ENCODE results near the gene PLA2R1. TPM values are rescaled to one million over a fixed set of nuclear protein-coding genes. Genes with fewer than 3 reads are reported as not detected.
"Not testable (repeated sequence)": the region's sequence is repeated elsewhere in the genome, so short reads cannot be mapped to it uniquely, and the experiment has no call there.

Gene PLA2R1
- total RNA-seq, 3 donors from 2014 or later, result 12.5 to 49.9 (median 27.9) TPM

- H3K27ac ChIP-seq, result peak overlapping the region in 1 of 2 donors; percentile 19
- intact Hi-C loops (cut with DNase I; ENCODE audit: low total_unique reads), result no loop called here
- no peak for DNase-seq (ENCODE audit: low spot score in 2 of 2)
- no peaks in the 10 kb centered on the region for H3K27me3 ChIP-seq
- H3K9me3 ChIP-seq, result no peaks in the 10 kb centered on the region
- H3K36me3 ChIP-seq, result no peaks in the 10 kb centered on the region
- no peak overlapping the region for H3K4me3 ChIP-seq
- peaks cover 0 to 4% of the 10 kb centered on the region in 2 donors for H3K4me1 ChIP-seq
- no peak for TF ChIP-seq POLR2AphosphoS5 (IDR thresholded peaks at IDR 0.05)
- TF ChIP-seq CTCF (IDR thresholded peaks at IDR 0.05), result no peak
- no peak for TF ChIP-seq POLR2A (IDR thresholded peaks at IDR 0.05)
Observed at GRCh38 chr2:160043265-160043664, 19.1 kb downstream of the PLA2R1 start.

GRCh38 chr2:160042054-160042453 is 20.4 kb downstream of the PLA2R1 start:
- Histone ChIP-seq H3K27ac (no peak overlapping the region), H3K4me1 (peaks cover 0 to 4% of the 10 kb centered on the region in 2 donors), H3K9me3 (no peaks in the 10 kb centered on the region), H3K36me3 (no peaks in the 10 kb centered on the region), H3K4me3 (no peak overlapping the region), H3K27me3 (no peaks in the 10 kb centered on the region)
- TF ChIP-seq CTCF (IDR thresholded peaks at IDR 0.05), result no peak
- no peak for TF ChIP-seq POLR2AphosphoS5 (IDR thresholded peaks at IDR 0.05)
- no peak for TF ChIP-seq POLR2A (IDR thresholded peaks at IDR 0.05)
- intact Hi-C loops (cut with DNase I; ENCODE audit: low total_unique reads), result no loop called here
- DNase-seq (ENCODE audit: low spot score in 2 of 2), result no peak

GRCh38 chr2:160041091-160041490 is 21.3 kb downstream of the PLA2R1 start:
- TF ChIP-seq POLR2A (IDR thresholded peaks at IDR 0.05), result no peak
- no peak for TF ChIP-seq POLR2AphosphoS5 (IDR thresholded peaks at IDR 0.05)
- TF ChIP-seq CTCF (IDR thresholded peaks at IDR 0.05), result no peak
- no peak overlapping the region for H3K27ac ChIP-seq

GRCh38 chr2:160039166-160039903 is 23.1 kb downstream of the PLA2R1 start:
- Histone ChIP-seq H3K27me3 (no peaks in the 10 kb centered on the region), H3K9me3 (no peaks in the 10 kb centered on the region), H3K4me1 (peaks cover 0 to 4% of the 10 kb centered on the region in 2 donors), H3K36me3 (no peaks in the 10 kb centered on the region), H3K4me3 (no peak overlapping the region), H3K27ac (no peak overlapping the region)
- no peak for DNase-seq (ENCODE audit: low spot score in 2 of 2)
- no peak for TF ChIP-seq POLR2AphosphoS5 (IDR thresholded peaks at IDR 0.05)
- no peak for TF ChIP-seq CTCF (IDR thresholded peaks at IDR 0.05)
- TF ChIP-seq POLR2A (IDR thresholded peaks at IDR 0.05), result no peak
- intact Hi-C loops (cut with DNase I; ENCODE audit: low total_unique reads), result no loop called here

More at GRCh38 chr2:160041091-160041490, 21.3 kb downstream of the PLA2R1 start:
- intact Hi-C loops (cut with DNase I; ENCODE audit: low total_unique reads), result no loop called here
- no peaks in the 10 kb centered on the region for H3K9me3 ChIP-seq
- peaks cover 0 to 4% of the 10 kb centered on the region in 2 donors for H3K4me1 ChIP-seq
- no peak overlapping the region for H3K4me3 ChIP-seq
- no peaks in the 10 kb centered on the region for H3K27me3 ChIP-seq
- no peaks in the 10 kb centered on the region for H3K36me3 ChIP-seq
- no peak for DNase-seq (ENCODE audit: low spot score in 2 of 2)

GRCh38 chr2:160038662-160039061 is 23.8 kb downstream of the PLA2R1 start:
- H3K4me3 ChIP-seq; intact Hi-C loops (cut with DNase I; ENCODE audit: low total_unique reads); H3K27me3 ChIP-seq; H3K4me1 ChIP-seq; DNase-seq (ENCODE audit: low spot score in 2 of 2); H3K9me3 ChIP-seq; H3K27ac ChIP-seq; H3K36me3 ChIP-seq: not testable (repeated sequence)
